Bronchial epithelial cell (primary cell): ENCODE results near the gene KCNMB2. TPM values are rescaled to one million over a fixed set of nuclear protein-coding genes. Genes with fewer than 3 reads are reported as not detected.
"Not testable (repeated sequence)": the region's sequence is repeated elsewhere in the genome, so short reads cannot be mapped to it uniquely, and the experiment has no call there.

ENCODE experiments used
- DNase-seq: peaks from one replicate; pipeline ENCODE4 v3.0.0-alpha.2; 2010; ENCODE audit warnings: low read depth
- FAIRE-seq: peaks from 2 replicates; lab custom pipeline; 2011; peaks lifted over from hg19 to GRCh38; lab: Jason Lieb, UNC
- H3K27me3 ChIP-seq: 2 replicates; pipeline ENCODE4 v1.5.1; 2011; ENCODE audit warnings: low read length; ENCODE audit not compliant: control insufficient read depth, insufficient read depth
- H3K36me3 ChIP-seq: 2 replicates; pipeline ENCODE4 v1.5.1; 2011; ENCODE audit warnings: low read length; ENCODE audit not compliant: control insufficient read depth, insufficient read depth
- H3K4me3 ChIP-seq: 2 replicates; pipeline ENCODE4 v1.5.1; 2011; ENCODE audit warnings: mild to moderate bottlenecking, low read depth, low read length, control low read depth
- total RNA-seq: library from RNA; depleted of rRNA; stranded (reverse); fragments of >200 nt; gene quantifications from 2 replicates; pipeline ENCODE4 v1.2.1, GENCODE V29; 2014
- TF ChIP-seq, protein P1 (sequence below): IDR thresholded peaks from 2 replicates; pipeline ENCODE4 v1.5.1; 2011; ENCODE audit warnings: mild to moderate bottlenecking, moderate library complexity, low read length, control low read depth, inconsistent platforms; ENCODE audit not compliant: insufficient read depth, severe bottlenecking

Gene KCNMB2
- total RNA-seq, 1 donor from 2014 or later = not detected

DNA sequence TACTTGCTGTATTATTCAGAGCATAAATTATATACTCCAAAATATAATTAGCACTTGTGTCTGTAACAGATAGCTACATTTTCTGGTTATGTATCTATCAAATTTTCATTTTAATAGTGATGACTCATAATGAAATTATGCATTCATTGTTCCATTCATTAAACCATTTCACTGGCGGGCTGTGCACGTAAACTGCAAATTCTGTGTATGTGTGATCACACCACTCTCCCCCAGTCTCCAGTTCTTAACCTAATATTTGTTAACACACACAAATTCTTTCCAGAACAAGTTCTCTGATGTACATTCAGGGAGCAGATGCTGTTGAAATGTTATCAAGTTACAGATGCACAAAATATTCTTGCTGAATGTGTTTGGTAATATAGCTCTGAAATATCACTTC lies 3.8 kb upstream of the KCNMB2 start:
- FAIRE-seq (no peak), DNase-seq (peak; percentile 27)
- Histone ChIP-seq H3K27me3 (peaks cover 3% of the 10 kb centered on the region), H3K4me3 (no peak overlapping the region), H3K36me3 (no peaks in the 10 kb centered on the region)
- TF ChIP-seq, protein P1, sequence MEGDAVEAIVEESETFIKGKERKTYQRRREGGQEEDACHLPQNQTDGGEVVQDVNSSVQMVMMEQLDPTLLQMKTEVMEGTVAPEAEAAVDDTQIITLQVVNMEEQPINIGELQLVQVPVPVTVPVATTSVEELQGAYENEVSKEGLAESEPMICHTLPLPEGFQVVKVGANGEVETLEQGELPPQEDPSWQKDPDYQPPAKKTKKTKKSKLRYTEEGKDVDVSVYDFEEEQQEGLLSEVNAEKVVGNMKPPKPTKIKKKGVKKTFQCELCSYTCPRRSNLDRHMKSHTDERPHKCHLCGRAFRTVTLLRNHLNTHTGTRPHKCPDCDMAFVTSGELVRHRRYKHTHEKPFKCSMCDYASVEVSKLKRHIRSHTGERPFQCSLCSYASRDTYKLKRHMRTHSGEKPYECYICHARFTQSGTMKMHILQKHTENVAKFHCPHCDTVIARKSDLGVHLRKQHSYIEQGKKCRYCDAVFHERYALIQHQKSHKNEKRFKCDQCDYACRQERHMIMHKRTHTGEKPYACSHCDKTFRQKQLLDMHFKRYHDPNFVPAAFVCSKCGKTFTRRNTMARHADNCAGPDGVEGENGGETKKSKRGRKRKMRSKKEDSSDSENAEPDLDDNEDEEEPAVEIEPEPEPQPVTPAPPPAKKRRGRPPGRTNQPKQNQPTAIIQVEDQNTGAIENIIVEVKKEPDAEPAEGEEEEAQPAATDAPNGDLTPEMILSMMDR = no peak

DNA sequence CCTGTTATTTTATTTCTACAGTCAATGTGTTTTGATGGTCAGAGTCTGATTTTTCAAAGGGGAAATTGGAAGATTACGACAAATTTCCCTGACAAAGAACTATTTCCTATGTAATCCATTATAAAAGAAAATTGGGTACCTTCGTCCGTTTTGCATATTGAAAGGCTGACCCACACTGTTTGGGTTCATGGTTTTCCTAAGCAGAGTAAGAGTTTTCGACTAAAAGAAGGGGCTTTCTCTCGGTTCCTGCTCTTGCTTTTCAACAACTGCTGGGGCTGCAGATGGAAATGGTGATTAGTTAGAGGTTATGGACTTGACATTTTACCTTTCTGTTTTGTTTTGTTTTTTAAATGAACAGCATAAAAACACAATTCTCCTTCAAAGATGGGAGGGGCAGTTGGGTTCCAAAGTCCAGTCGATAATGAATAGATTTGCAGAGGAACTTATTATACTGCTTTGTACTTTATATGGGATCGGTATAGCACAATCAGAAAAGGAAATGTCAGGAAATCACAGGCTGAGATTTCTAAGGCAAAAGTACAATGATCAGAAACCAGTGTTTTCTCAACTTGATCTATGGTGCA lies 978 bp downstream of the KCNMB2 start:
- H3K36me3 ChIP-seq = no peaks in the 10 kb centered on the region
- H3K27me3 ChIP-seq = no peaks in the 10 kb centered on the region
- no peak overlapping the region for H3K4me3 ChIP-seq
- FAIRE-seq = no peak
- TF ChIP-seq, protein P1 = no peak
- DNase-seq = no peak

DNA sequence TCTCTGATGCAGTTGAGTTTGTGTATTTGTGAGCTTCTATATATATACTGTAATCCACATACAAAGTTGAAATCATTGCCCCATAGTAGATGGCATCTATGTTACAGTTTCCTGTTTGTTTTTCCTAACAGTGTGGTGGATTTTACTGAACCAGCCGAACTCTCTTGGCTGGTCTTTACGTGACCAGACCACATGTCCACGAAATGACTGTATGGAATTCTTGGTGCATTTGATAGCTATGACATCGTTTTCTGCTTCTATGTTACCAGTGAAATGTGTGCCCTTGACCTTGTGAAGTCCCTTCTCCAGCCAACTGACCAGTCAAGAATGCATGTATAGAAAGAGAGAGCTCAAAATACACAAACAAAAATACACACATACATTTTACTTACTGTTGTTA lies 1.8 kb downstream of the KCNMB2 start:
- H3K27me3 ChIP-seq = no peaks in the 10 kb centered on the region
- no peak overlapping the region for H3K4me3 ChIP-seq
- no peaks in the 10 kb centered on the region for H3K36me3 ChIP-seq
- FAIRE-seq = no peak
- TF ChIP-seq, protein P1 = no peak
- no peak for DNase-seq

DNA sequence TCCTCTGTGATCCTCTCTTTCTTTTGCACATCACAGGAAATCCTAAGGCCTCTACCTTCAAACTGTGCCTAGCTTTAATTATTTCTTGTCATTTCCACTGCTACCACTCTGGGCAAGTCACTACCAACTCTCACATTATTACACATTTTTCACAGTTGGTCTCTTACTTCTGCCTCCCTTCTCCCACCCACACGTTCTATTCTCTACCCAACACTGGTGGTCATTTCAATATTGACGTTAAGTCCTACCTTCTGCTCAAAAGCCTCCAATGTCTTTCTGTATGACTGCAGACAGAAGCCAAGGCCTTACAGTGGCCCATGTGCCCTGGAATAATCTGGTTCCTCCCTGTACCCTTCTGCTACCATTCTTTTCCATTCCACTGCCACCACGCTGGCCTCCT lies 3.9 kb downstream of the KCNMB2 start:
- TF ChIP-seq, protein P1 = no peak
- DNase-seq (no peak), FAIRE-seq (no peak)
- Histone ChIP-seq H3K27me3 (no peaks in the 10 kb centered on the region), H3K4me3 (no peak overlapping the region), H3K36me3 (no peaks in the 10 kb centered on the region)

DNA sequence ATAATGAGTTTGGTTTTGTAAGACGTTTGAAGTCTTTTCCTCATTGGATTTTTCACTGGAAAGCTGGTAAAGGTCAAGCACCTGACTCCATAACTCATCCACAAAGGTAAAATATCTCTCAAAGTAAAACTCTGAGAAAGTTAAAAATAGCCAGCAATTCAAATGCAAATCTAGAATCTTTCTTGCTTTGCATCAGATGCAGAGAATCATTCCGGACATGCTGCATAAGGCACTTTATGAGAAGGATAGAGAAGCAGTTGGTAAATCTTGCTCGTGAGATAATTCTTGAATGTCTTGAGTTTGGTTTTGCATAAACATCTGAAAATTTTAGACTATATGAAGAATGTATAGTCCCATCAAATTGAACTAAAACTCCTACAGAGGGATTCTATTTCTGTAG lies 9.1 kb downstream of the KCNMB2 start:
- Histone ChIP-seq H3K36me3 (no peaks in the 10 kb centered on the region), H3K27me3 (no peaks in the 10 kb centered on the region), H3K4me3 (no peak overlapping the region)
- DNase-seq = no peak
- TF ChIP-seq, protein P1 = no peak
- no peak for FAIRE-seq

DNA sequence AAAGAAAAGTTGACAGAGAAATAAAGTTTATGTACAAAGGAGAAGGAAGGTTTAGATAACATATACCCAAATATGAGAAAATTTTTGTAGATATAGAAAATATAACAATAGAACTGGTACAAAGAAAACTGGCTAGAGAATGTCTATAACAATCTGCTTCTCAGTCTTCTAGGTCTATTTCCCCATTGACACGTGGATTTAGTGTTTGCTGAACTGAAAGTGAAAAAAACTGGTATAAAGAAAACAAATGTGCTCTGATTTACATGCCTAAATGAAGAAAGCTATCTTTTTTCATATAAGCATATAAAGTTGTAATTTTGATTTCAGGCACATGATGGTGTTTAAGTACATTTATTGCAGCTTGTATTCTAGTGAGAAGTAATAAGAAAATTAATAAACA lies 9.8 kb downstream of the KCNMB2 start:
- FAIRE-seq = no peak
- H3K36me3 ChIP-seq = no peaks in the 10 kb centered on the region
- no peaks in the 10 kb centered on the region for H3K27me3 ChIP-seq
- no peak for DNase-seq
- TF ChIP-seq, protein P1 = no peak
- H3K4me3 ChIP-seq = no peak overlapping the region

DNA sequence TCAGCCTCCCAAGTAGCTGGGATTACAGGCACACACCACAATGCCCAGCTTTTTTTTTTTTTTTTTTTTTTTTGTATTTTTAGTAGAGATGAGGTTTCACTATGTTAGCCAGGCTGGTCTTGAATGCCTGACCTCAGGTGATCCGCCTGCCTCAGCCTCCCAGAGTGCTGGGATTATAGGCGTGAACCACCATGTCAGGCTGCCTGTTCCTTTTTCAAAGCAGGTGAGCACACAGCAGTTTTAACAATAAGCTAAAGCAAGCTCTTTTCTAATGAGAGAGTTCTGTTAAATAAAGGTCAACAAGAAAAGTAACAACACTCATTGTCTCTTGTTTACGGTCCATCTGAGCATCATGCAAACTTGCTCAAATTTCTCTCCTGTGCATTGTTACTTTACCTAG lies 13.2 kb downstream of the KCNMB2 start:
- not testable (repeated sequence) for H3K27me3 ChIP-seq, DNase-seq, H3K36me3 ChIP-seq, H3K4me3 ChIP-seq, FAIRE-seq
